Measurements from ENCODE around the gene TPRN. TPM values are rescaled to one million over a fixed set of nuclear protein-coding genes. Genes with fewer than 3 reads are reported as not detected.

Gene TPRN
- total RNA-seq, 1 donor from 2014 or later, result 19.7 TPM

- no peaks in the 10 kb centered on the region for H3K36me3 Mint-ChIP-seq (ENCODE audit: low read depth)
- DNase-seq (ENCODE audit: low spot score), result no peak
- no peak overlapping the region for H3K27ac Mint-ChIP-seq (ENCODE audit: unreplicated experiment)
- H3K27me3 Mint-ChIP-seq (ENCODE audit: low read depth), result no peaks in the 10 kb centered on the region
- H3K4me3 Mint-ChIP-seq (ENCODE audit: unreplicated experiment), result peak overlapping the region; percentile 87
- peaks cover 51% of the 10 kb centered on the region for H3K4me1 Mint-ChIP-seq (ENCODE audit: low read depth)
- TF ChIP-seq, protein P1, sequence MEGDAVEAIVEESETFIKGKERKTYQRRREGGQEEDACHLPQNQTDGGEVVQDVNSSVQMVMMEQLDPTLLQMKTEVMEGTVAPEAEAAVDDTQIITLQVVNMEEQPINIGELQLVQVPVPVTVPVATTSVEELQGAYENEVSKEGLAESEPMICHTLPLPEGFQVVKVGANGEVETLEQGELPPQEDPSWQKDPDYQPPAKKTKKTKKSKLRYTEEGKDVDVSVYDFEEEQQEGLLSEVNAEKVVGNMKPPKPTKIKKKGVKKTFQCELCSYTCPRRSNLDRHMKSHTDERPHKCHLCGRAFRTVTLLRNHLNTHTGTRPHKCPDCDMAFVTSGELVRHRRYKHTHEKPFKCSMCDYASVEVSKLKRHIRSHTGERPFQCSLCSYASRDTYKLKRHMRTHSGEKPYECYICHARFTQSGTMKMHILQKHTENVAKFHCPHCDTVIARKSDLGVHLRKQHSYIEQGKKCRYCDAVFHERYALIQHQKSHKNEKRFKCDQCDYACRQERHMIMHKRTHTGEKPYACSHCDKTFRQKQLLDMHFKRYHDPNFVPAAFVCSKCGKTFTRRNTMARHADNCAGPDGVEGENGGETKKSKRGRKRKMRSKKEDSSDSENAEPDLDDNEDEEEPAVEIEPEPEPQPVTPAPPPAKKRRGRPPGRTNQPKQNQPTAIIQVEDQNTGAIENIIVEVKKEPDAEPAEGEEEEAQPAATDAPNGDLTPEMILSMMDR (IDR thresholded peaks at IDR 0.05), result no peak
- no peaks in the 10 kb centered on the region for H3K9me3 Mint-ChIP-seq (ENCODE audit: low read depth)
Observed at GRCh38 chr9:137198051-137198901, 2.3 kb downstream of the TPRN start.

DNA sequence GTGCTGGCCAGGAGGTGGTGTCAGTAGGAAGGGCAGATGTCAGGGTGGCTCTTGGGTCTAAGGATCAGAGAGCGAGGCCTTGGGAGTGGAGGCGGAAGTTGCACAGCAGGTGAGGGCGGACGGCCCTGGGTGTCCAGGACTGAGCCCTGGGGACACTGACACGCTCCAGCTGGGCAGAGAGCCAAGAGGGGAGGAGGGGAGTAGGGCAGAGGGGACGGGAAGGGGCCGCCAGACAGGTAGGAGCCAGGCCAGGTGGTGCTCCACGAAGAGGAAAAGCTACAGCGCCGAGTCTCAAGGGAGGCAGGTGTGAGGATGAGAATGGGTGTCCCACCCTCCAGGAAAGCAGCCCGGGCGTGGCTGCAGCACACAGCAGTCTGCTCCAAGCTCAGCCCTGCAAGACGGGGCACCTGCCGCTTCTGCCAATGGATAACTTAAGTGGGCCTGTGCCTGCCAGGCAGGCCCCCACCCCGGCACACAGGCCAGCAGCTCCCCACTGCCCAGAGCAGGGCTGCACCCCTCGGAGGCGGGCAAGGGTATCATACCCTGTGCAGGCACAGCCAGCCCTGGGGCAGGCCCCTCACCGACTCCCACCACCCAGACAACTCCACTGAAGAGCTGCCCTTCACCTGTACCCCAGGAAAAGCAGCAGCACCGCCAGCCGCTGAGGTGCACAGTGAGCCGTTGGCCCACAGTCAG is 4.9 kb downstream of the TPRN start:
- no peak for DNase-seq (ENCODE audit: low spot score)
- TF ChIP-seq, protein P1 (IDR thresholded peaks at IDR 0.05), result no peak

GRCh38 chr9:137194909-137195308 is 5.6 kb downstream of the TPRN start:
- H3K9me3 Mint-ChIP-seq (ENCODE audit: low read depth), result no peaks in the 10 kb centered on the region
- H3K36me3 Mint-ChIP-seq (ENCODE audit: low read depth), result peaks cover 1% of the 10 kb centered on the region
- no peak overlapping the region for H3K4me3 Mint-ChIP-seq (ENCODE audit: unreplicated experiment)
- peaks cover 37% of the 10 kb centered on the region for H3K4me1 Mint-ChIP-seq (ENCODE audit: low read depth)
- H3K27me3 Mint-ChIP-seq (ENCODE audit: low read depth), result no peaks in the 10 kb centered on the region
- TF ChIP-seq, protein P1 (IDR thresholded peaks at IDR 0.05), result no peak
- no peak overlapping the region for H3K27ac Mint-ChIP-seq (ENCODE audit: unreplicated experiment)
- DNase-seq (ENCODE audit: low spot score), result no peak

More for the DNA sequence above, 4.9 kb downstream of the TPRN start:
- Mint-ChIP-seq H3K36me3 (ENCODE audit: low read depth) (peaks cover 1% of the 10 kb centered on the region), H3K4me1 (ENCODE audit: low read depth) (peaks cover 33% of the 10 kb centered on the region), H3K9me3 (ENCODE audit: low read depth) (no peaks in the 10 kb centered on the region), H3K27me3 (ENCODE audit: low read depth) (no peaks in the 10 kb centered on the region), H3K4me3 (ENCODE audit: unreplicated experiment) (no peak overlapping the region), H3K27ac (ENCODE audit: unreplicated experiment) (peak overlapping the region; percentile 32)

- no peaks in the 10 kb centered on the region for H3K27me3 Mint-ChIP-seq (ENCODE audit: low read depth)
- no peak for DNase-seq (ENCODE audit: low spot score)
- peaks cover 1% of the 10 kb centered on the region for H3K36me3 Mint-ChIP-seq (ENCODE audit: low read depth)
- TF ChIP-seq, protein P1 (IDR thresholded peaks at IDR 0.05), result no peak
- H3K27ac Mint-ChIP-seq (ENCODE audit: unreplicated experiment), result no peak overlapping the region
- no peaks in the 10 kb centered on the region for H3K9me3 Mint-ChIP-seq (ENCODE audit: low read depth)
- no peak overlapping the region for H3K4me3 Mint-ChIP-seq (ENCODE audit: unreplicated experiment)
- H3K4me1 Mint-ChIP-seq (ENCODE audit: low read depth), result peaks cover 37% of the 10 kb centered on the region
Observed at GRCh38 chr9:137194388-137194787, 6.2 kb downstream of the TPRN start.

DNA sequence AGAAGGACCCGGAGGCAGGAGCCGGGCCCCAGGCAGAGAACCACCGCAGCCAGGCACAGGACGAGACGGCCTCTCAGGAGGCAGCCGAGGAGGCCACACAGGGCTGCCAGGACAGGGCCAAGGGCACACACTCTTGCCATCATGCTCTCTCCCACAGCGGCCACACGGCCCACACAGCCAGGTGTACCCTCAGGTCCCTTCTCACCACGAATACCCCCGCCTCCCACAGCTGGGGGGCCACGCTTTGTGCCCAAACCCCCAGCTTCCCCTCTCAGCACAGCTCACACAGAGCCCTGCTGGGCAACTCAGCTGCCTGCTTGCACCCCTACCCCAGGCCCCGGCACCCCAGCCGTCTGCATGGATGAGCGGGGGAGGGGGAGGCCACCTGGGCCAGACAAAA is 6.8 kb downstream of the TPRN start:
- H3K27me3 Mint-ChIP-seq (ENCODE audit: low read depth), result no peaks in the 10 kb centered on the region
- TF ChIP-seq, protein P1 (IDR thresholded peaks at IDR 0.05), result no peak
- no peak overlapping the region for H3K4me3 Mint-ChIP-seq (ENCODE audit: unreplicated experiment)
- no peak overlapping the region for H3K27ac Mint-ChIP-seq (ENCODE audit: unreplicated experiment)
- no peak for DNase-seq (ENCODE audit: low spot score)
- H3K4me1 Mint-ChIP-seq (ENCODE audit: low read depth), result peaks cover 37% of the 10 kb centered on the region
- H3K36me3 Mint-ChIP-seq (ENCODE audit: low read depth), result peaks cover 3% of the 10 kb centered on the region
- H3K9me3 Mint-ChIP-seq (ENCODE audit: low read depth), result no peaks in the 10 kb centered on the region
